ENCODE data around the gene SELPLG.
"Not testable (repeated sequence)": the region's sequence is repeated elsewhere in the genome, so short reads cannot be mapped to it uniquely, and the experiment has no call there.

Gene SELPLG

DNA sequence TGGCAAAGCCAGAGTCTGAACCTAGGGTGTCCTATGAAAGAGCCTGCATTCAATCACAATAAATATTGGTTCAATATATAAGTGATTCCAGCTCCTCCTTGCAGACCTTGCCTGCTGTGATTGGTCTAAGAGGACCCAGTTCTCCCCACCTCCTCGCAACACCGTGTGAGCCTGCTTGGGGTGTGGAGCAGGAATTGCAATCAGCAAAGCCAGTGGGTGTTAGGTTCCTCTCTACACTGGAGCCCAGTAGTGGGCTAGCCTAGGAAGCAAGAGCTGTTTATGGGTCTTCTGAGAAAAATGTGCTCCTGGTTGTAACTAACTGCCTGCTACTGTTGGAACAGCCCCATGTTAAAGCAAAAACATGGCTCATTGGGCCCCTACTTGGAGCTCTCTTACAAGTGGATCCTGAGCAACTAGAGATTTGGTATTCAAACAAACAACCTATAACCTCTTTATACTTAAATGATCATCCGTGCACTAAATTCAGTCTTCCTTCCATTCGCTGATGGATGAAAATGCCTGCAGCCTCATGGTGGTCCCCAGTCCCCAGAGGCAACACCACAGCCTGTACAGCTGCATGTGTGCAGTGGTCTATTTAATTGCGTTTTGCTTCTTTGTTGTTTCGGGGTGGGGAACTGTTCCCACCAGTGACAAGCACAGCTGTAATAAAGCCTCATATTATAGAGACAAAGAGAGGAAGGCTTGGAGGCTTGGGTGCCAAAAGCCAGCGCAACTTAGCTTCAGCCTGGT is 3.7 kb upstream of the SELPLG start:
- DNase-seq = no peak

DNA sequence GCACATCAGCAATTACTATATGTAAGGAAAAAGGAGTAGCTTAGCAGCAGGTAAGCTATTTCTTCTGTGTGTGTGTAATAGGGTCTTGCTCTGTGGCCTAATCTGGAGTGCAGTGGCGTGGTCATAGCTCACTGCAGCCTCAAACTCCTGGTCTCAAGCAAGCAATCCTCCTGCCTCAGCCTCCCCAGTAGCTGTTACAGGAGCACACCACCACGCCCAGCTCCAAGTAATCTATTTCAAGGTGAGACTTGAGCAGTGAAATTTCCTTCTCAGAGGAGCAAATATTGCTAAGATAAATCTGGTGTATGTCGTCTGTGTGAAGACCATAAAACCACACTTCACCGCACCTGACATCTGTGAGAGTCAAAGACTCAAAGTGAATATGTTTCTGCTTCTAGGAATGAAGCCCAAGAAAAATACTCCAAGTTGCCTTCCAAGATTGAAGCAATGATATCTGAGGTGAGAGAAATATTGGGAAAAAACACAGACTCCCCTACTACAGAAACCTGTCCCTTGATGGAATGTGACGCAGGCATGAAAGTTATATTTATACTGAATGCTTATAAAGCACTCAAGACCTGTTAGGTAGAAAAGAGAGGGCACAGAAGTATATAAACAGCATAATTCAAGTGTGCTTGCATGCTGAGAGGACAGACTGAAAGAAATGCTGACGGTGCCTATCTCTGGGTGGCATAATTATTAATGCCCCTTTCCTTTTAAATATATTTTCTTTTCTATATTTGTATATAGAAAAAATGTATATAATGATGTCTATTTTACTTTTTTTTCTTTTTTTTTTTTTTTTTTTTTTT is 2.5 kb upstream of the SELPLG start:
- no peak for DNase-seq

DNA sequence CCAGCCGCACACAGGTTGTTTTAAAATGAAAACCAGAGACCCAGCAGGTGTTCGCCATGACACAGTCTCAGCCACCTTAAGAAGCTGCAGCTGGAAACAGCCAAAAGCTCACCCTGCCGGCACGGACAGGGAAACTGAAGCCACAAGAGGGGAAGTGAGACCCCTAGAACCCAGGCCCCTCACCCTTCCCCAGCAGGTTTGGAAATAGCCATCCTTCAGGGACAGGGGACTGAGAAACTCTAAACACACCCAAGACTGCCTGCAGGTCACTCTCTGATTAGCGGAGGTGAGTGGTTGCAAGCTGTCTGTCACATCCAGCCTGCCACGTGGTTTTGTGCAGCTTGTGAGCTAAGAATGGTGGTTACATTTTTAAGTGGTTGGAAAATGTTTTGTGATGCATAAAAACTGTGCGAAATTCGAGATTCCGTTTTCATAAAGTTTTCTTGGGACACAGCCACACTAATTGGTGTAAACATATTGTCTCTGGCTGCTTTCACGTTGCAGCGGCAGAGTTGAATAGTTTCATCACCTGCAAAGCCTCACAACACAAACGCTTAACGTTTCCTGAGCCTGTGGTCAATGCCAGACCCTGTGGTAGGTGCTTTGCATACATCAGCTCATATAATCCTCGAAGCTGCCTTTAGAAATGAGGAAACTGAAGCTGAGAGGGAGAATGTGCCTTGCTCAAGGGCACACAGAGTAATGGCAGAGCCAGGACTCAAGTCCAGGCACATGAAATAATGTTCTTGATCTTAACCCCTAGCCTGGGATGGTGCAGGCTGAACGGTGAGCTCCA is 1.7 kb upstream of the SELPLG start:
- DNase-seq = no peak

DNA sequence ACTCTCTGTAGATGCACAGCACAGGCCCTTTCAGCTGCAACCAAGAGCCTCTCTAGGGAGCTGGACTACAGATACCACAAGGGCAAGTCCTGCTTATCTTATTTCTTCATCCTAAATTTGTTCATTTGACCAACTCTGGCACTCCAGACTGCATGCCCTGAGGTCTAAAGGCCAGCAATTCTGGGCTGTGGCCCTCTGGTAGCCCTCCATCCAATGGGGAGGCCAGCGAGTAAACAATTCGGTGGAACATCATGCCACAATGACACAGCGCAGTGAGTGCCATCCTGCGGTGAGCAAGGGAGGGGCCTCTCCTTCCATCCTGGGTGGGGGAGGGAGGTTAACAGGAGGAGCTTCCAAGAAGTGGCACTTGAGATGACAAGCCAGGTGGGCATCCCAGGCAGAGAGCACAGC is 652 bp upstream of the SELPLG start:
- DNase-seq = no peak

DNA sequence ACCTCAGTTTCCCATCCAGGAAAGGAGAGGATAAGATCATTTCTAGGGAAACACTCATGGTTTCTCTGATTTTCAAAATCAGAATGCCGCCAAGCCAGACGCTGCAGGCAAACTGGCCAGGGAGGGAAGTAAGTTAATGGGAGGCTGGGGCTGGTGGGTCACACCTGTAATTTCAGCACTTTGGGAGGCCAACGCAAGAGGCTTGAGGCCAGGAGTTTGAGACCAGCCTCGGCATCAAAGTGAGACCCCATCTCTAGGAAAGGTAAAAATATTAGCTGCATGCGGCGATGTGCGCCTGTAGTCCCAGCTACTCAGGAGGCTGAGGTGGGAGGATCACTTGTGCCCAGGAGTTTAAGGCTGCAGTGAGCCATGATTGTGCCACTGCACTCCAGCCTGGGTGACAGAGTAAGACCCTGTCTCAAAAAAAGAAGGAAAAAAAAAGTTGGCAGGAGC is 587 bp downstream of the SELPLG start:
- DNase-seq = no peak

DNA sequence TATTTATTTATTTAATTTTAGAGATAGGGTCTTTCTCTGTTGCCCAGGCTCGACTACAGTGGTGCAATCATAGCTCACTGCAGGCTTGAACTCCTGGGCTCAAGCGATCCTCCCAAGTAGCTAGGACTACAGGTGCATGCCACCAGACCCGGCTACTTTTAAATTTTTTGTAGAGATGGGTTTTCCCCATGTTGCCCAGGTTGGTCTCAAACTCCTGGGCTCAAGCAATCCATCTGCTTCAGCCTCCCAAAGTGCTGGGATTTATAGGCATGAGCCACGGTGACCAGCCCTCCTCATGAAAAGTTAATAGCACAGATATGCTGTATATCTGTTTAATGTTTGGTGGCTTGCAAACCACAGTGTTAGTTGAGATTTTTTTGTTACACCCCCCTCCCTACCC is 2.4 kb downstream of the SELPLG start:
- not testable (repeated sequence) for DNase-seq

DNA sequence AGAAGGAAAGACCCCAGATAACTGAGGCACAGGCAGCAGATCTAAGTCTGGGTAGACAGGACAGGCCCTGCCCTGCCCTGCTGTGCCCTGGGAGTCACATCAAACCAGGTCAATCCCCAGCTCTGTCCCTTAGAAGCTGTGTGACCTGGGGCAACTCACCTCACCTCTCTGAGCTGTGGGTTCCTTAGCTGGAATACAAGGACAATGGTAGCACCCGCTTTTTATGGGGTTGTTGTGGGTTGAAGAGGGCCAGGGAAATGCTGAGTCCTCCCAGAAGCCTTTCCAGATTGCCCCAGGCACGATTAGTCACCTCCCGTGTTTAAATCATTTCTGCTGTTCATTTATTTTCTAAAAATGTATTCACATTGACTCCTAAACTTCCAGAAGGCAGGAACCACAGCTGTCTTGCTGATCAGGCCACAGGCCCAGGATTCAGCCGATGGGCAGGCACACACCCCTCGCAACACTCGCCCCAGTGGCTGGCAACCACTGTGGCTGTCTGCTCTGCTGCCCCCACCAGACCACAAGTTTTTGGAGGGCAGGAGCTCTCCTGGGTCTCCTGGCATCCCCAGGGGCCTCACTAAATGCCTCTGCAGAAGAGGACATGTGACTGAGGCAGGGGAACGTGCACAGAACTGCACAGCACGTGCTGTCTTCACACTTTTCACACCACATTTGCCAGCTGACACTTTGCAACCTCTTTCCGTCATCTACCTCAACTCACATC is 3.0 kb downstream of the SELPLG start:
- DNase-seq = no peak

DNA sequence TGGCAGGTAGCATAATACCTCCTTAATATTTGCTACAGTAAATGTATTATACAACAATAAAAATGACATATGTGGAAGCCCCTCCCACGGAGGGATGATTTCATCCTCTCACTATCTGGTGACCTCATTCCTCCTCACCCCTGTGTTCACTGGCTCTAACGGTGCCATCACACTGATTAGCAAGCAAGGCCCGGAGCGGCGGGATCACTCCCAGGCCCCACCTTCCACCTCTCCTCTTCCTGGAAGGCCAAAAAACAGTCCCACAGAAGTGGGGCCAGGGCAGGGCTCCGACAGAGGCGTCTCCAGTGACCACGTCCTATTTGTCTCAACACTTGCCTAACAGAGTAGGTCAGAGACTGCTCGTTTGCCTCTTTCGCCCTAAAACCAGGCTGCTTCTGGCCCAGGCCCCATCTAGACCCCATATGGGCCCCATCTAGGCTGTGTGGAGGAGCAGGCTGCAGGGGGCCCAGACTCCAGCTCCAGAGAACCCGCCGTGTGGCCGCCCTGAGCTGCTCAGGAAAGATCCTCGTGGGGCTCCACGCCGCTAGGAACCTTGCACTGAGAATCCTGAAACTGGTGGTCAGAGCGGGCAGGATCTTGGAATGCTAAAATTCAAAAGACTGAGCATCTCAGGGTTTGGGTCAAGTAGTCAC is 3.7 kb downstream of the SELPLG start:
- DNase-seq = no peak

DNA sequence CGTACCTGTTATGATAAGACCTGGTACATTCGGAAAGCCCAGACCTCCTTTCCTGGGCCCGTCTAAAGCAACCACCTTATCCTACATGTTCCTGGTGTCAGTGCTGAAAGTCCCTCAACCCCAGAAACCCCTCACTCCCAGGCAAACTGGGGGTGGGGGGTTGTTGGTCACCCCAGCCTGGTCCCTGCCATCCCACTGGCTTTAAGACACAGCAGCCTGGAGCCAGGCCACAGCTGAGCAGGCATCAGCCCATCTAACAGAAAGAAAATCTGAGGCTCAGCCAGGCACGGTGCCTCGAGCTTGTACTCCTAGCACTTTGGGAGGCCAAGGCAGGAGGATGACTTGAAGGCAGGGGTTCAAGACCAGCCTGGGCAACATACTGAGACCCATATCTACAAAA is 4.5 kb downstream of the SELPLG start:
- no peak for DNase-seq

DNA sequence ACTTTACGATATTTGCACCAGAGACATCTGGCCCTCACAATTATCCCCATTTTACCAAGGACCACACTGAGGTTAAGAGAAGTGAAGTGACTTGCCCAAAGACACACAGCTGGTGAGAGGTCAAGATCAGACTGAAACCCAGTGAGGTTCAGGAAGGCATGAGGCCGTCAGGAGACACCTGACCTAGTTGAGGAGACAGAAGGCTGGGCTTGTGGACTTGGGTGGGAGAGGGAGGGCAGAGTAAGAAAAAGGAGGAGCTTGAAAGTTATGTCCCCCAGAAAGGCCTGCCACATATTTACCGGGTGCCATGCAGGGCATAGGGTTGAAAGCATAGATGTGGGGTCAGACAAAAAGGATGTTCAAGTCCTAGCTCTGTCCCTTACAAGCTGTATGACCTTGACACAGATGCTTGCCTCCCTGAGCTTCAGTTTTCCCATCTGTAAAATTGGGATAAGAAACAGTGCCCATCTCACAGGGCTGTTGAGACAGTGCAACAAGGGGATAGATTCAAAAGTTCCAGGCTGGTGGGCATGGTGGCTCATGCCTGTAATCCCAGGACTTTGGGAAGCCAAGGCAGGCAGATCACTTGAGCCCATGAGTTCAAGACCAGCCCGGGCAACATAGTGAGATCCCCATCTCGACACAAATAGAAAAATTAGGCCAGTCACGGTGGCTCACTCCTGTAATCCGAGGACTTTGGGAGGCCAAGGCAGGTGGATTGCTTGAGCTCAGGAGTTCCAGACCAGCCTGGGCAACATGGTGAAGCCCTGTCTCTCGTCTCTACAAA is 6.4 kb downstream of the SELPLG start:
- no peak for DNase-seq

DNA sequence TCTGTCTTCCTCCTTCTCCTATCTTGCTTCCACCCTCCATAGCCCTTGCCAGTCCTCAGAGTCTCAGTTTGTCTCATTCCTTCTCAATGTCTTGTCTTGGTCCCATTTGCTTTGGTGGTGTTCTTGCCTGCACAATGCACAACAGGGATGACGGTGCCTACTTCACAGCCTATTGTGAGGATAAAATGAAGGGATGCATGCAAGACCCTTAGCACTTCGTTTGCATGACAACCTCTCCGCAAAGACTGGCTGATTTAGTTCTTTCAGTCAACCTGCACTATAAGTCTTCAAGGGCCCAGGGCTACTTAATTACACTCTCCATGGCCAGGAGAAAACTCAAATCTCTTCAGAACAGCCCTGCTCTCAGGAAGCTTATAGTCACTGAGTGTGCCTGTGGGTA is 8.5 kb downstream of the SELPLG start:
- no peak for DNase-seq

DNA sequence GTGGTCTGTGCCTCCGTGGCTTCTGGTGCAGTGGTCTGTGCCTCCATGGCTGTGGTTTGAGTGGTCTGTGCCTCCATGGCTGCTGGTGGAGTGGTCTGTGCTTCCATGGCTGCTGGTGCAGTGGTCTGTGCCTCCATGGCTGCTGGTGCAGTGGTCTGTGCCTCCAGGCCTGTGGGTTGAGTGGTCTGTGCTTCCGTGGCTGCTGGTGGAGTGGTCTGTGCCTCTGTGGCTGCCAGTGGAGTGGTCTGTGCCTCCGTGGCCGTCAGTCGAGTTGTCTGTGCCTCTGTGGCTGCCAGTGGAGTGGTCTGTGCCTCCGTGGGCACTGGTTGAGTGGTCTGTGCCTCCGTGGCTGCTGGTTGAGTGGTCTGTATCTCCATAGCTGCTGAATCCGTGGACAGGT is 10.1 kb downstream of the SELPLG start:
- DNase-seq = no peak

DNA sequence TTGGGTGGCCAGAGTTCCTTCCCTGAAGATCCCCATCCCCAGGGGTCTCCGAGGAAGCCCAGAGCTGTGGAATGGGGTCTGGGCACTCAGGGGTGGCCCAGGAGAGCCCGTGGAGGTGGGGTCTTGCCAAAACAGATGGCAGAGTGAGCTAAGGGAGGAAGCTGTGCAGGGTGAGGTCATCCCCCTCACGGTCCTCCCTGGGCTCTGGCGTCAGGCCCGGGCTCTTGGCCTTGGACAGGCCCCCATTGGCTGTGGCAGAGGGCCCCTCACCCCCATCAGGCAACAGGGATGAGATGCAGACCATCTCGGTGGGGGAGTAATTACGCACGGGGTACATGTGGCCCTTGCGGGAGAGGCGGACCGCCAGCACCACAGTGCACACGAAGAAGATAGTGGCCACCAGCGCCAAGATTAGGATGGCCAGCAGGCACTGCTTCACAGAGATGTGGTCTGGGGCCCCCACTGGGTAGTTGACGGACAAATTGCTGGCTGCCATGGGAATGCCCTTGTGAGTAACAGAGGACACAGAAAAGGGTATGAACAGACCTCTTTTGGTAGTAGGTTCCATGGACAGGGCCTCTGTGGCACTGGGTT is 10.7 kb downstream of the SELPLG start:
- no peak for DNase-seq

DNA sequence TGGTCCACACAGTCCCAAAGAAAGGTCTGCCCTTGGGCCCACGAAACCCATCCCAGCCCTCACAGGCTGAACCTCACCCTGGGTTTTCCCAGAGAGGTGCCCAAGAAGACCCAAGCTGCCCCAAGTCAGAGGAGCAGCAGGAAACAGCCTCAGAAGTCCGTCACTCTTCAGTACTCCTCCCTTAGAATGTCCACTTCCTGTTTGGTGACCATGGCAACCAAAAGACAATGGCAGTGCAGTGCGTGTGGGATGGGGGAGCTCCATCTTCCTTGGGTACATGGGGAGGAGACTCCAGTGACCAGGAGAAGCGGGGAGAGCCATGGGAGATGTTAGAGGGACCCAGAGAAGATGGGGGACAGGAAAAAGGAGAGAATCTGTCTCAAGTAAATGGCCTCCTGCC is 11.3 kb downstream of the SELPLG start:
- DNase-seq = peak; percentile 76

DNA sequence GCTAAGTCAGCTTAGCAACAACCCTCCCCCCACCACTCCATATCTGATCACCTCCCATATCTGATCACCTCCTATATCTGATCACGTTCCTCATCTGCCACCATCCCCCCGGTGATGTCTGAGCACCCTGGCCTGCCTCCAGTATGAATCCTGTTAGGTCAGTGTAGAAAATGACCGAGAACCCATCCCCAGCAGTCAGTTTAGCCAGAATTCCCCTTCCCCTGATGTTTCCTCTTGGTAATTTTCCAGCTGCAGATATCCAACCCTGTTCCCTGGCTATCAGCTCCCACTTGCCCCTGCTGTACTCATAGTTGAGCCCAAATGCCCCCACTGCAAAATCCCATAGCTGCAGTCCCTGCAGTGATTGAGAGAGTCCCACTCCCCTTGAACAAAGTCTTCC is 12.5 kb downstream of the SELPLG start:
- no peak for DNase-seq

DNA sequence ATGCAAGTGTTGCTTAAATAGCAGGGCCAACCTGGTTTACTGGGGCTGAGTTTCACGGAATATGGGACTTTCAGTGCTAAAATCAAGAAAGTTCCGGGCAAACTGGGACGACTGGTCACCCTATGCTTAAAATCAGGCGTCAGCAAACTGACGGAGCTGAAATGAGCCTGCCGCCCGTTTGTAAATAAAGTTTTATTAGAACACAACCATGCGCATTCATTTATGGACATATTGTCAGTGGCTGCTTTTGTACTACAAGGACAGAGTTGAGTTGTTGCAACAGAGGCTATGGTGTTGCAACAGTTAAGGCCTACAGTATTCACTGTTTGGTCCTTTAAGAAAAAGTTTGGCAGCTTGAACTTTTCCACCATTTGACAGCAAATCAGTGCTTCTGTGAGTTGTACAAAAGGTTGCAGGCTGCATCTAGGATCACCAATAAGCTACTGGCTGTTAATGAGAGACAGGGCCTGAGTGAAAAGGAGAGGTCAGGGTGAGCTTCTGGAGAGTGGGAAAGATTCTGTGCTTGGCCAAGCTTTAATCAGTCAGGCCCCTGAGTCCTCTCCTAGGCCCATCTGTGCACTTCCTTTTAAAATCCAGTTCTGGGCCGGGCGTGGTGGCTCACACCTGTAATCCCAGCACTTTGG is 13.3 kb downstream of the SELPLG start:
- DNase-seq = no peak

DNA sequence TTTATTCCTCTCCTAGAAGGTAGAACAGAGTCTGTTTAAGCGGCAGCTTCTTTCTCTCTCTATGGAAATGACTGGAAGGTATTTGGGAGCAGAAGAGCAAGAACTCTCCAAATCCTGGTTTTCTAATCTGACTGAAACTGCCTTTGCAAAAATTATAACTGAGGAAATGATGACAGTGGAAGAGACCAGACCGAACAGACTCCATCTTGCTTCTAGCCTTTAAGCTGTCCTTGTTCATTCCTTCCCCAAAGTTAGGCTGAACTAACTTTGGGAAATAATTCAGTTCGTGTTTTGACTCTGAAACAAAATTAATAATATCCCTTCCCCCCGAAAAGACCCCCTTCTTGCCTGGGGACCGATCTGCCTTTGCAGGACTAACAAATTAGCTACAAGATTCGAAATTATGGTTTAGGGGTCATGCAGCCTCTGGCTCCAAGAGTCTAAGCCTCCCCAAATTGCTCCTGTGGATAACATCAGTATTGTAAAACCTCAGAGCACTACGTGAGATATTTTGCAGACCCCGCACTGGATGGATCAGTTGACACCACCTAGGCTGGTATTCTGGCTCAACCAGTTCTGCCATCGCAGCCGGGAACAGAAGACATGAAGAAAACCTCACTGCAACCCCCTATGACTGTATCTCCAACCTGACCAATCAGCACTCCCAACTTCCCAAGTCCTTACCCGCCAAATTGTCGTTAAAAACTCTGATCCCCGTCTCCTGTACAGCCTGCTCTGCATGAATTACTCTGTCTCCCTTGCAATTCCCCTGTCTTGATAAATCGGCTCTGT is 14.1 kb downstream of the SELPLG start:
- DNase-seq = no peak

DNA sequence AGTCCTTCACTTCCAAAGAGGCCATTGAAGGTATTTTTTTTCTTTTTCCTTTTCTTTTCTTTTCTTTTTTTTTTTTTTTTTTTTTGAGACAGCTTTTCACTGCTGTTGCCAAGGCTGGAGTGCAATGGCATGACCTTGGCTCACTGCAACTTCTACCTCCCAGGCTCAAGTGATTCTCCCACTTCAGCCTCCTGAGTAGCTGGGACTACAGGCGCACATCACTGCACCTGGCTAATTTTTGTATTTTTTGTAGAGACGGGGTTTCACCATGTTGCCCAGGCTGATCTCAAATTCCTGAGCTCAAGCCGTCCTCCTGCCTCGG is 14.8 kb downstream of the SELPLG start:
- not testable (repeated sequence) for DNase-seq

DNA sequence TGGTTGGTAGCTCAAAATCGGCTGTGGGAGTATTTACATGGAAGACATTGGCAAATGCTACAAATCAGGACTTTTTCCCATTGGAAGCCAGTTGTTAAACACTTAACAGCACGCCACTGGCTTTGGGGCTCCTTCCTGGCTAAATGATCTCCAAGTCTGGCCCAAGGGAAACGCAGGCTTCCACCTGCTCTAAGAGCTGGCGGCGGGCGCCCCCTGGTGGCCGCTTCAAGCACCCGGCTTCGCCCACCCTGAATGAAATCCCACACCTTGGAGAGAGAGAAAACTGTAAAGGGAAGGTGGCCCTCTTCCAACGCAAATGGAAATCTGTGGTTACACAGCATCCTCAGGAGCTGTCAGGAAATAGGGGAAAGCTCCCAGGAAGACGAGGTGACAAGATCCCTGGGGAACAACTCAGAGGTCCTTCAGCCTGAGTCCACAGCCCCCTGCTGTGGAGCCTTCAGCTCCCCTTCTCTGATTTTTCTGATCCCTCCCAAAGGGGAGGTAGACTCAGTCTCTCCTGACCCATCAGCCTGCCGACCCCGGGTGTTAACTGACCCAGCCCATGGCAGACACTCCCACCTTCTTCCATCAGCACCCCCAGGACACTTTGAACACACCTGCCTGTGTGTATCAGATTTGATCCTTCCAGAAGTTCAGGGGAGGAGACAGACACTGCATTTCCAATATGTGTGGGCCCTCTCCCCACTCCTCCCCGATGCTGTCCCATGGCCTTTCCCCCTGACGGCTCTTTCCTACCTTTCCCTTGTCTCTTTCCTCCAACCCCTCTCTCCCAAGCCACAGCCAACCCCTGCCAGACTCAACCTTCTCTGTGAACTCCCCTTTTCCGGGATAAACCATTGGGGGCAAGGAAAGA is 15.4 kb downstream of the SELPLG start:
- DNase-seq = peak; percentile 81

Data from NCI-H146 (cell line).